GM12875 (cell line): ENCODE results near the gene CELF2.

Source experiments
- H3K4me3 ChIP-seq: one replicate; pipeline ENCODE4 v1.5.1; 2011; ENCODE audit warnings: low read depth, low read length, control low read depth
- TF ChIP-seq, protein P1 (sequence below): IDR thresholded peaks from 2 replicates; pipeline ENCODE4 v1.5.1; 2011; ENCODE audit warnings: low read depth, mild to moderate bottlenecking, control low read depth, inconsistent platforms, low read length, moderate library complexity, borderline replicate concordance; ENCODE audit not compliant: insufficient read depth

Gene CELF2

DNA sequence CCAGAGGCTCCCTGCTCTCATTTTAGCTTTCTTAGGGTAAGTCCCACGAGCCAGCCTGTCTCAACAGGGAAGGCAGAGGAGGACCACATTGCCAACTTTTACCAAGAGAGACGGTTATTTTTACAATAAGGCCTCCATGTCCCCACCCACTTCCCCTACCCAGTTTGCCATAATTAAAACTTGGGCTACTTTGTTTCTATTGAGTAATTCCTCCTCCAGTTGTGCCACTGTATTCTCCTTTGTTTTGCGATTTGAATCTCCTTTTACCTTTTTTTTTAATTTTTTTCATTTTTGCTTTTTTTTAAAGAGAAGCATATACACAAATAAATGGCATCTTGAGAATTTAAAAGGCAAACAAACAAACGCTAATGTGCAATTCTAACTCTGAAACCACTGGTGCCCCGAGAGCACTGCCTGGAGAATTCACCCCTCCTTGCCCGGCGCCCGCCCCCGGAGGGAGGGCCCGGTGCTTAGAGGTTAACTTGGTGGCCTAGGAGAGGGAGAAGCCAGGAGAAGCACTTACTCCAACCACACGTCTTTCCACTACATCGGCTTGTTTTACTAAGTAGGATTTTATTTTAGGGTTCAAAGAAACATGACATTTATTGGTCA, 311.5 kb downstream of the CELF2 start:
- no peak overlapping the region for H3K4me3 ChIP-seq
- TF ChIP-seq, protein P1, sequence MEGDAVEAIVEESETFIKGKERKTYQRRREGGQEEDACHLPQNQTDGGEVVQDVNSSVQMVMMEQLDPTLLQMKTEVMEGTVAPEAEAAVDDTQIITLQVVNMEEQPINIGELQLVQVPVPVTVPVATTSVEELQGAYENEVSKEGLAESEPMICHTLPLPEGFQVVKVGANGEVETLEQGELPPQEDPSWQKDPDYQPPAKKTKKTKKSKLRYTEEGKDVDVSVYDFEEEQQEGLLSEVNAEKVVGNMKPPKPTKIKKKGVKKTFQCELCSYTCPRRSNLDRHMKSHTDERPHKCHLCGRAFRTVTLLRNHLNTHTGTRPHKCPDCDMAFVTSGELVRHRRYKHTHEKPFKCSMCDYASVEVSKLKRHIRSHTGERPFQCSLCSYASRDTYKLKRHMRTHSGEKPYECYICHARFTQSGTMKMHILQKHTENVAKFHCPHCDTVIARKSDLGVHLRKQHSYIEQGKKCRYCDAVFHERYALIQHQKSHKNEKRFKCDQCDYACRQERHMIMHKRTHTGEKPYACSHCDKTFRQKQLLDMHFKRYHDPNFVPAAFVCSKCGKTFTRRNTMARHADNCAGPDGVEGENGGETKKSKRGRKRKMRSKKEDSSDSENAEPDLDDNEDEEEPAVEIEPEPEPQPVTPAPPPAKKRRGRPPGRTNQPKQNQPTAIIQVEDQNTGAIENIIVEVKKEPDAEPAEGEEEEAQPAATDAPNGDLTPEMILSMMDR, result no peak

DNA sequence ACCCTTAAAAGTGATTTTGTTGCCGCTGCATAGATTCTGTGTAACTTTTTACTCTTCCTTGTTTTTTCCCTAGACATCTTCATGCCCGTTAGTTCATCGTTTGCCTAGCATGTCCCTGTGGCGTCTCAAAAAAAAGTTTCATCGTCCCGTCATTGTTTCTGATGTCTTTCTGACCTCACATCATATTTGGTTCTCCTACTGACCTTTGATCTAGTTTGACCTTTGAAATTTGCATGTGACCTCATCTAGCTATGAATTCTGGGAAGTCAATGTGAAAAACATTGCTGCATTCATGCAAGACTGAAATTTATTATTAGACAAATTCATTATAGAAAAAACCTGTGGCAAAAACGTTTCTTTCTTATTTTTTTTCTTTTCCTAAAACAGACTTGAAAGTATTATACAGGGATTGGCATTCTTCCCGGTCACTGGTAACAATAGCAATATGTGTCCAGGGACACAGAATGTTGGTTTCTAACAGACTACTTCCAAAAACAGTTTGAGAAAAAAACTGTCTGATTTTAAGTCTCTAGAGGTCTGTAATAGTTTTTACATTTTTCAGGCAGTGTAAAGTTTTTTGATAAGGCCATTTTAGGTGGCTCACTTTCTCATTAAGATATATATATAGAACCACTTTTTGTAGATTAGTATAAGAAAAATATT, 312.8 kb downstream of the CELF2 start:
- no peak overlapping the region for H3K4me3 ChIP-seq
- TF ChIP-seq, protein P1, result no peak

DNA sequence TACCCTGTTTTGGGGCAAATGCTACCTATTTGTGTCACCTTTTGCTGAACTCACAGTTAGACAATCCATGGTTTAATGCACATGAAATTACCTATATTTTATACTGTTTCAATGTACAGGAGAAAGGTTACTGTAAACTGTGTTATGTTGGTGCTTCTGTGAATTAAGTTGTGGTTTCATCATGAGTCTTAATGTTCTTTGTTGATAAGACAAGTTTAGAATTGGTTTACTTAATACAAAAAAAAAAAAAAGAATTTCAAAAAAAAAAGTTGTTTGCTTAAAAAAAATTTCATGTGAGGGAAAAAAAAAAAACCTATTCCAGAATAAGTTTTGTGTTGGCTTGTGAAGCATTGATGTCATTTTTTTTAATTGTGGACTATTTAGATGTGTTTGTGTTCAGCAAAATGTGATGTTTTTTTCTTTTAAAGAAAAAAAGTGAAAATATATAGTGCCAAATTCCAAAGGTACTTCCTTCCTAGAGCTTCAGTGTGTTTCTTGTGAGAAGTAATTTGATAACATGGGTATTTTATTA, 313.4 kb downstream of the CELF2 start:
- TF ChIP-seq, protein P1, result no peak
- no peak overlapping the region for H3K4me3 ChIP-seq

- TF ChIP-seq, protein P1, result no peak
- H3K4me3 ChIP-seq, result no peak overlapping the region
Observed at GRCh38 chr10:11331726-11332125, 314.1 kb downstream of the CELF2 start.

GRCh38 chr10:11332846-11333245, 315.2 kb downstream of the CELF2 start:
- H3K4me3 ChIP-seq, result no peak overlapping the region
- TF ChIP-seq, protein P1, result no peak

DNA sequence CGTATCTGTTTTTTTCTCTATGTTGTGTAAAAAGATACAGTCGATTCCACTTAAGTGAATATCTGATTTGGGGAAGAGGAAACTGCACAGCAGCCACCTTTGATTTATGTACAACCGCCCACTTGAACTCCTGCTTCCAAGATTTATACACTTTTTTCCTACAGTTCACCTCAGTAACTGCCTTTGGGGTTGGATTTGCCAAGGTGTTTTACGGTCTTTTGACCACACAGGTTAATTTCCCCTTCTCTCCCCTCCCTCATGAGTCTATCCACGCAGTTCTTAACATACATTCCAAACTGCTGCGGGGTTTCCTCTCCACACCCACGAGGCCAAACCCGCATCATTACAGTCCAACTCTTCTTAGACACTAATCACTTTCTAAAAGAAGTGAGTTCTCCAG, 316.8 kb downstream of the CELF2 start:
- TF ChIP-seq, protein P1, result no peak
- H3K4me3 ChIP-seq, result no peak overlapping the region

DNA sequence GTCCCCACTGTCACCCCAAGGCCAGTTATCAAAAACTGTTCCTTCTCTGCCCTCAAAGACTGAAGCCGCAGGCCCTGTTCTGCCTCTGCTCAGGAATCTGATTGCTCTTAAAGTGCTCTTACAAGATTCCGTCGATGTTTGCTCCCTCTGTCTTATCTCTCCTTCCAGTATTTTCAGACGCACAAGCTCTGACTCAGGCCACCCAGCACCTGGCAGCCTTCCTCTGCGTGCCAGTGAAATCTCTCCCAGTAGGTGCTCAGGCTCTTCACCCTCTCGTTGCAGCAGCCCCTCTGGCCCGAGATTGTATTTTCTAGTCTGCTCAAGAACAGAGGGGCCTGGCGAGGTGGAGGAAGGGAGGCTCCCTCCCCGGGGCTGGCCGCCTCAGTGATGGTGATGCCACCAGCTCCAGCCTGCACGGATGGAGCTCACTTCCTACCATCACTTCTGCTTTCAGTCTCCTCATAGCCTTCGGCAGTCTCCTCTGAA, 317.5 kb downstream of the CELF2 start:
- TF ChIP-seq, protein P1, result no peak
- H3K4me3 ChIP-seq, result no peak overlapping the region
